ENCODE results near the gene PCBD2.

Gene PCBD2

DNA sequence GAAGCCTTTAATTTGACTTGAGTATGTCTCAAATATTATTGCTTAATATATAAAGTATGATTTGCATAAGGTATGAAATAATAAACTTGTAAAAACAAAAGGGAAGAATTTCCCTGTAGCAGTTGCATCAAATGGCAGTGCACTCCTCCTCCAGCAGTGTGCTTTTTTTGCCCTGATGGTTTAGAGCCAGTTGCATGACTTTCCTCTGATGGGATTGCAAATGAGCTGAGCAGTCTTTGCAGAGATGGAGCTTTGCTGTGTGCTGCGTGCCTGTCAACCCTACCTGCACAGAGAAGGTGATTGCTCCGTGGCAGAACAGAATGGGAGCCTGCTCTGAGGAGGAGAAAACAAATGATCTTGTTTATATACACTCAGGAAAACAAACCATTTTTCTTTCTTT, 40.1 kb downstream of the PCBD2 start:
- POLR2A ChIA-PET, result no interaction called here
- no peak for DNase-seq (ENCODE audit: extremely low spot score)
- no peak for TF ChIP-seq SUZ12 (IDR thresholded peaks at IDR 0.05)
- TF ChIP-seq FOXA1 (IDR thresholded peaks at IDR 0.05), result no peak
- no peak for TF ChIP-seq CTBP1 (IDR thresholded peaks at IDR 0.05; ENCODE audit: borderline replicate concordance)
- no peak for TF ChIP-seq NFRKB (IDR thresholded peaks at IDR 0.05)
- TF ChIP-seq ARNT (IDR thresholded peaks at IDR 0.05), result no peak
- TF ChIP-seq HDGF (IDR thresholded peaks at IDR 0.05; ENCODE audit: borderline replicate concordance), result no peak
- no peak for TF ChIP-seq LEF1 (IDR thresholded peaks at IDR 0.05; ENCODE audit: borderline replicate concordance)
- no peak for TF ChIP-seq SP1 (IDR thresholded peaks at IDR 0.05)
- TF ChIP-seq ELF4 (IDR thresholded peaks at IDR 0.05), result no peak
- TF ChIP-seq, protein P1, sequence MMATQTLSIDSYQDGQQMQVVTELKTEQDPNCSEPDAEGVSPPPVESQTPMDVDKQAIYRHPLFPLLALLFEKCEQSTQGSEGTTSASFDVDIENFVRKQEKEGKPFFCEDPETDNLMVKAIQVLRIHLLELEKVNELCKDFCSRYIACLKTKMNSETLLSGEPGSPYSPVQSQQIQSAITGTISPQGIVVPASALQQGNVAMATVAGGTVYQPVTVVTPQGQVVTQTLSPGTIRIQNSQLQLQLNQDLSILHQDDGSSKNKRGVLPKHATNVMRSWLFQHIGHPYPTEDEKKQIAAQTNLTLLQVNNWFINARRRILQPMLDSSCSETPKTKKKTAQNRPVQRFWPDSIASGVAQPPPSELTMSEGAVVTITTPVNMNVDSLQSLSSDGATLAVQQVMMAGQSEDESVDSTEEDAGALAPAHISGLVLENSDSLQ (IDR thresholded peaks at IDR 0.05), result no peak
- TF ChIP-seq L3MBTL2 (conservative IDR thresholded peaks at IDR 0.05), result no peak
- TF ChIP-seq BHLHE40 (IDR thresholded peaks at IDR 0.05; ENCODE audit: borderline replicate concordance), result no peak
- no peak for TF ChIP-seq FOXK2 (IDR thresholded peaks at IDR 0.05)
- no peak for TF ChIP-seq ZNF384 (IDR thresholded peaks at IDR 0.05)
- CTCF ChIA-PET, result no interaction called here

DNA sequence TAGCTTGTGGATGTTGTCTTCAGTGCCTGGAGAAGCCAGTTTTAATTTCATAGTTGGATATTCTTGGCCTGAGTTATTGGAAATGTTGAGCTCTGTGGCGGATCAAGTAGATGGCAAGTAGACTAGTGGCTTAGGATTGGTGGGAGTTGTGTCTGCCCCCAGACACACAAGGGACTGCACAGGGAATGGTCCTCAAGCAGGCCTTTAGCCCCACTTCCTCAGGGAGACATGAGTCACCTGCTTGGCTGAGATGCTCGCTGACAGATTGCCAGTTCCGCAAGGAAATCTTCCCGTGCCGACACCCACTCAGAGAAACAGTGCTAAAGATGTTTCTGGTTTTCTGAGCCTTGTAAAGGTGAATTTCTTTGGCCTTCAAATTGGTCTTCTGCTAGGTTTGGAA, 44.0 kb downstream of the PCBD2 start:
- DNase-seq (ENCODE audit: extremely low spot score), result no peak
- TF ChIP-seq FOXM1 (IDR thresholded peaks at IDR 0.05; ENCODE audit: borderline replicate concordance), result no peak
- POLR2A ChIA-PET, result no interaction called here
- CTCF ChIA-PET, result interaction anchor here (0.6 kb wide), 1 partner anchor 168 kb away, joined by 3 read pairs; no protein-coding TSS in a partner anchor

DNA sequence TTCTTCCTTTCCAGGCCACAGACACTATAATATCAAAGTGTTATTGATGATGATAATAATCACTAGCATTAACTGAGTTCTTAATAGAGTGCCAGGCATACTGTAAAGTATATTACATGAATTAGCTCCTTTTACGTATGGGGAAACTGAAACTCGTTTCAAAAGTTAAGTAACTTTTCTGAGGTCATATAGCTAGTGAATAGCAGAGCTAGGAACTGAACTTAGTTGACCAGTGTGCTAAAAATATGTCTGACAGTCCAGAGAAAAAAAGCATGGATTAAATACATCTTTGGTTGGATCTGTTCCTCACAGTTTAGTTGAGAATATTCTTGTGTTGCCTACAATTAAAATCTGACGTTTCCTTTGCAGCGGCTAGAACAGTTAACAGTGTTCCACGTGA, 44.4 kb downstream of the PCBD2 start:
- TF ChIP-seq BHLHE40 (IDR thresholded peaks at IDR 0.05; ENCODE audit: borderline replicate concordance) (no peak), NFRKB (IDR thresholded peaks at IDR 0.05) (no peak), CTBP1 (IDR thresholded peaks at IDR 0.05; ENCODE audit: borderline replicate concordance) (no peak), SUZ12 (IDR thresholded peaks at IDR 0.05) (no peak), SP1 (IDR thresholded peaks at IDR 0.05) (no peak), LEF1 (IDR thresholded peaks at IDR 0.05; ENCODE audit: borderline replicate concordance) (no peak), ZNF384 (IDR thresholded peaks at IDR 0.05) (no peak), ELF4 (IDR thresholded peaks at IDR 0.05) (no peak), HDGF (IDR thresholded peaks at IDR 0.05; ENCODE audit: borderline replicate concordance) (no peak), ARNT (IDR thresholded peaks at IDR 0.05) (no peak), FOXA1 (IDR thresholded peaks at IDR 0.05) (no peak), FOXM1 (IDR thresholded peaks at IDR 0.05; ENCODE audit: borderline replicate concordance) (no peak), TARDBP (IDR thresholded peaks at IDR 0.05) (no peak), L3MBTL2 (conservative IDR thresholded peaks at IDR 0.05) (no peak), FOXK2 (IDR thresholded peaks at IDR 0.05) (no peak)
- TF ChIP-seq, protein P1 (IDR thresholded peaks at IDR 0.05), result no peak
- CTCF ChIA-PET, result no interaction called here
- POLR2A ChIA-PET, result no interaction called here
- DNase-seq (ENCODE audit: extremely low spot score), result no peak

DNA sequence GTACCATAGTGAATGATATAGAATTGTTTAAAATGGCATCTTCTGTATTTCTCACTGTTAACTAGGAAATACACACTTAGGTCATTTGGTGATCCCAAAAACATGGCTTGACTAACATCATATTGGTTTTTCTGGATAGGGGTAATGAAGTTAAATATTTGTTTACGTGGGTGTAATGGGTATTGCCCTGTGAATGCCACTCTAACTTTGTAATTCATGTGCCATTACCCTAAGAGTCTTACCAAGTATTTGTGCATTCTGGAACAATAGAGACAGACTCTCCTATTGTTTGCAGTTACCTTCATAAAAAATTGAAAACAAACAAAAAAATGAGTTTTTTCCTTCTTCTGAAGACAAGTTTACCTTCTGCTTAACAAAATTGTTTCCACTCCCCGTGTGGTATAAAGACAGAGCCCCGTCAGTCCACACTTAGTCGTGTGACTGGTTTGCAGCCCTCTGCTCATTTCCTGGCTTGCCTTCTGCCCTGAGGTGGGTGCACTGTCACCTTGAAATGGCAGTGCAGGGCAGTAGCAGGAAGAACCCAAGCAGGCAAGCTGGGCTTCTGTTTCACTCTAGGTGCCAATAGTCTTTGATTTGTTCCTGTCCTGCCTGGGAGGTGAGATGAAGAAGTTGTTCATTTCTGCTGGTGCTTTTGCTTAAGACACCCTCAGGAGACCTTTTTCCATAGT, 53.1 kb downstream of the PCBD2 start:
- TF ChIP-seq L3MBTL2 (conservative IDR thresholded peaks at IDR 0.05), result no peak
- TF ChIP-seq NFRKB (IDR thresholded peaks at IDR 0.05), result no peak
- no peak for TF ChIP-seq LEF1 (IDR thresholded peaks at IDR 0.05; ENCODE audit: borderline replicate concordance)
- no peak for TF ChIP-seq HDGF (IDR thresholded peaks at IDR 0.05; ENCODE audit: borderline replicate concordance)
- TF ChIP-seq TARDBP (IDR thresholded peaks at IDR 0.05), result no peak
- TF ChIP-seq CTBP1 (IDR thresholded peaks at IDR 0.05; ENCODE audit: borderline replicate concordance), result no peak
- no peak for TF ChIP-seq FOXK2 (IDR thresholded peaks at IDR 0.05)
- no peak for TF ChIP-seq ZNF384 (IDR thresholded peaks at IDR 0.05)
- TF ChIP-seq FOXA1 (IDR thresholded peaks at IDR 0.05), result no peak
- CTCF ChIA-PET, result no interaction called here
- POLR2A ChIA-PET, result no interaction called here
- no peak for DNase-seq (ENCODE audit: extremely low spot score)

DNA sequence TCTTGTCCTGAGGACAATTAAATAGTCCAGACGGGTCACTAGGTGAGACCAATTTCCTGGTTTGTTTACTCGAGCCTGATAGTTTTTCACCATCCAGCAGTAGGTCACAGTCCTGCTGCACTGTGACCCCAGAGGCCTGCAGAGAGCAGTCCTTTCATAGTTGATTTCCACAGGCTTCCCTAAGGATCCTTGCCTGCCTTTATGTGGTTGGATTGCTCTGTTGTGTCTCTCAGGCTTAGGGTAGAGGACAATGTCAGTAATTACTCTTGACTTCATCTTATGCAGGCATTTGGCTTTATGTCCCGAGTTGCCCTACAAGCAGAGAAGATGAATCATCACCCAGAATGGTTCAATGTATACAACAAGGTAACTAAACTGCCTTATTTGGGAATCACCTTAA, 53.8 kb downstream of the PCBD2 start:
- TF ChIP-seq FOXM1 (IDR thresholded peaks at IDR 0.05; ENCODE audit: borderline replicate concordance) (no peak), SP1 (IDR thresholded peaks at IDR 0.05) (no peak), FOXK2 (IDR thresholded peaks at IDR 0.05) (no peak), ARNT (IDR thresholded peaks at IDR 0.05) (no peak), L3MBTL2 (conservative IDR thresholded peaks at IDR 0.05) (no peak), BHLHE40 (IDR thresholded peaks at IDR 0.05; ENCODE audit: borderline replicate concordance) (no peak), SUZ12 (IDR thresholded peaks at IDR 0.05) (no peak), TARDBP (IDR thresholded peaks at IDR 0.05) (no peak), HDGF (IDR thresholded peaks at IDR 0.05; ENCODE audit: borderline replicate concordance) (no peak), ZNF384 (IDR thresholded peaks at IDR 0.05) (no peak), LEF1 (IDR thresholded peaks at IDR 0.05; ENCODE audit: borderline replicate concordance) (no peak), ELF4 (IDR thresholded peaks at IDR 0.05) (no peak), NFRKB (IDR thresholded peaks at IDR 0.05) (no peak), FOXA1 (IDR thresholded peaks at IDR 0.05) (no peak), CTBP1 (IDR thresholded peaks at IDR 0.05; ENCODE audit: borderline replicate concordance) (no peak)
- TF ChIP-seq, protein P1 (IDR thresholded peaks at IDR 0.05), result no peak
- DNase-seq (ENCODE audit: extremely low spot score), result no peak
- ChIA-PET POLR2A (no interaction called here), CTCF (no interaction called here)

DNA sequence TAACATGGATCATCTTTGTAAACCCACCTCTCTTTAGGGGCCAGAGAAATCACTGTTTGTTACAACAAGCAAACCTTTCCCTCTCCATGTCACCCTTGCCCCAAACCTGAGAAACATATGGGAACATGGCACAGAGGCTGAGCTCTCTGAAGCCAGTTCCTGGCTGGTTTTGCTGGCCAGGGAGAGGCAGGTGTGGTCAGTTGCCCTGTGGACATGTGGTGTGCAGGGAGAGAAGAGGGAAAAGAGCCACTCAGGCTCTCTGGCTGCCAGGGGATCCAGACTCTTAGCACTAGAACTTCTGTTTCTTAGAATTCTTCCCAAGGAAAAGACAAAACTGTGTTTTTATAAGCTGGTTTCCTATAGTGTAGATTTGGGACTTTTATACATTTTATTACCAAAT, 58.2 kb downstream of the PCBD2 start:
- CTCF ChIA-PET, result no interaction called here
- POLR2A ChIA-PET, result no interaction called here
- TF ChIP-seq BHLHE40 (IDR thresholded peaks at IDR 0.05; ENCODE audit: borderline replicate concordance), result no peak
- TF ChIP-seq L3MBTL2 (conservative IDR thresholded peaks at IDR 0.05), result no peak
- TF ChIP-seq TARDBP (IDR thresholded peaks at IDR 0.05), result no peak
- TF ChIP-seq CTBP1 (IDR thresholded peaks at IDR 0.05; ENCODE audit: borderline replicate concordance), result no peak
- TF ChIP-seq ARNT (IDR thresholded peaks at IDR 0.05), result no peak
- TF ChIP-seq LEF1 (IDR thresholded peaks at IDR 0.05; ENCODE audit: borderline replicate concordance), result no peak
- TF ChIP-seq ELF4 (IDR thresholded peaks at IDR 0.05), result no peak
- TF ChIP-seq FOXM1 (IDR thresholded peaks at IDR 0.05; ENCODE audit: borderline replicate concordance), result no peak
- TF ChIP-seq SUZ12 (IDR thresholded peaks at IDR 0.05), result no peak
- TF ChIP-seq NFRKB (IDR thresholded peaks at IDR 0.05), result no peak
- TF ChIP-seq, protein P1 (IDR thresholded peaks at IDR 0.05), result no peak
- TF ChIP-seq HDGF (IDR thresholded peaks at IDR 0.05; ENCODE audit: borderline replicate concordance), result no peak
- no peak for TF ChIP-seq FOXA1 (IDR thresholded peaks at IDR 0.05)
- no peak for TF ChIP-seq FOXK2 (IDR thresholded peaks at IDR 0.05)
- no peak for TF ChIP-seq SP1 (IDR thresholded peaks at IDR 0.05)
- TF ChIP-seq ZNF384 (IDR thresholded peaks at IDR 0.05), result no peak
- no peak for DNase-seq (ENCODE audit: extremely low spot score)
